ENCODE measurements around the gene DUSP7.

GRCh38 chr3:52099001-52099401 is 42.6 kb upstream of the DUSP7 start:
- no peak for TF ChIP-seq CTCF (IDR thresholded peaks at IDR 0.05; ENCODE audit: extremely low read depth in 1 of 2, insufficient read depth in 1 of 2, low read depth in 1 of 2, low read length in 2 of 2)
- no peak for TF ChIP-seq MAX (IDR thresholded peaks at IDR 0.05; ENCODE audit: insufficient read depth, insufficient read length)
- TF ChIP-seq POLR2A (IDR thresholded peaks at IDR 0.05; ENCODE audit: low read depth, low read length) = no peak
